HG03175 (cell line): Measurements from ENCODE around the gene ZNF483.
"Not testable (repeated sequence)": the region's sequence is repeated elsewhere in the genome, so short reads cannot be mapped to it uniquely, and the experiment has no call there.

Experiments used
- ATAC-seq: cut with Tn5 transposase; IDR thresholded peaks from one replicate; pipeline ENCODE4 v1.9.1; 2021; ENCODE audit warnings: mild to moderate bottlenecking, moderate library complexity; ENCODE audit not compliant: unreplicated experiment

The ZNF483 gene

GRCh38 chr9:111605041-111605559 lies 80.1 kb downstream of the ZNF483 start:
- no peak for ATAC-seq

GRCh38 chr9:111610149-111610548 lies 85.2 kb downstream of the ZNF483 start:
- ATAC-seq = no peak

GRCh38 chr9:111610845-111611244 lies 85.9 kb downstream of the ZNF483 start:
- ATAC-seq = no peak

GRCh38 chr9:111613436-111614040 lies 88.6 kb downstream of the ZNF483 start:
- ATAC-seq = no peak

GRCh38 chr9:111615928-111616327 lies 90.9 kb downstream of the ZNF483 start:
- ATAC-seq = no peak

- ATAC-seq = not testable (repeated sequence)
Measured at GRCh38 chr9:111617349-111617748, 92.4 kb downstream of the ZNF483 start.

GRCh38 chr9:111621895-111622480 lies 97.0 kb downstream of the ZNF483 start:
- ATAC-seq = no peak

- ATAC-seq = no peak
Measured at GRCh38 chr9:111622626-111623025, 97.6 kb downstream of the ZNF483 start.
